Activated CD4-positive, alpha-beta memory T cell treated with anti-CD3 and anti-CD28 coated beads, Interleukin-2, amount 10 ng/mL, durations not matched to agents 7 days and 5 days (primary cell): ENCODE results near the gene RBM25. TPM values are rescaled to one million over a fixed set of nuclear protein-coding genes. Genes with fewer than 3 reads are reported as not detected.
"Not testable (repeated sequence)": the region's sequence is repeated elsewhere in the genome, so short reads cannot be mapped to it uniquely, and the experiment has no call there.

Source experiments
- CTCF ChIA-PET: fragments of 350-600 bp; sonication (Branson Sonifier 250); formaldehyde crosslinking; loops from one replicate; lab custom pipeline; 2021; ENCODE audit warnings: antibody characterized with exemption, inconsistent platforms; lab: Charles Lee
- POLR2A ChIA-PET: fragments of 350-600 bp; sonication (Branson Sonifier 250); formaldehyde crosslinking; loops from one replicate; lab custom pipeline; 2021; ENCODE audit warnings: antibody characterized with exemption; lab: Charles Lee
- DNase-seq: peaks from one replicate; pipeline ENCODE4 v3.0.0-alpha.2; 2020
- H3K27ac Mint-ChIP-seq: one replicate; pipeline ENCODE4 v1.8.0; 2021; ENCODE audit warnings: mild to moderate bottlenecking, mixed read lengths
- H3K27me3 Mint-ChIP-seq: one replicate; pipeline ENCODE4 v1.8.0; 2021; ENCODE audit warnings: mixed read lengths
- H3K36me3 Mint-ChIP-seq: one replicate; pipeline ENCODE4 v1.8.0; 2021; ENCODE audit warnings: low read depth, mixed read lengths
- H3K4me1 Mint-ChIP-seq: one replicate; pipeline ENCODE4 v1.8.0; 2021; ENCODE audit warnings: mixed read lengths
- H3K4me3 Mint-ChIP-seq: one replicate; pipeline ENCODE4 v1.8.0; 2021; ENCODE audit warnings: mild to moderate bottlenecking, mixed read lengths
- H3K9me3 Mint-ChIP-seq: one replicate; pipeline ENCODE4 v1.8.0; 2021; ENCODE audit warnings: mixed read lengths
- total RNA-seq, 2 experiments: library from RNA; stranded (reverse); gene quantifications; one replicate each; pipeline ENCODE4 v1.2.3, GENCODE V29; 2021

The RBM25 gene
- total RNA-seq, 2 experiments from 2014 or later: 86.9 TPM

DNA sequence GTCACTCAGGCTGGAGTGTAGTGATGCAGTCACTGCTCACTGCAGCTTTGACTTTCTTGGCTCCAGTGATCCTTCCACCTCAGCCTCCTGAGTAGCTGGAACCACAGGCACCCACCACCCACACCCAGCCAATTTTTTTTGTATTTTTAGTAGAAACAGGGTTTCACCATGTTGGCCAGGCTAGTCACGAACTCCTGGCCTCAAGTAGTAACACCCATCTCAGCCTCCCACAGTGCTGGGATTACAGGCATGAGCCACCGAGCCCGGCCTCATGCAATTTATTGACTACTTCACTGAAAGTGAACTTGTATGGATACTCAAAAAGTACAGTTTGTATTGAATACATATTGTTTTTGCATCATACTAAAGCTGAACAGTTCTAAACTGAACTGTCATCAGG lies 87.0 kb downstream of the RBM25 start:
- H3K4me1 Mint-ChIP-seq: peaks cover 28% of the 10 kb centered on the region
- H3K27me3 Mint-ChIP-seq: no peaks in the 10 kb centered on the region
- DNase-seq: no peak
- H3K4me3 Mint-ChIP-seq: no peak overlapping the region
- CTCF ChIA-PET: no interaction called here
- H3K27ac Mint-ChIP-seq: no peak overlapping the region
- H3K36me3 Mint-ChIP-seq: peaks cover 38% of the 10 kb centered on the region
- POLR2A ChIA-PET: no interaction called here
- no peaks in the 10 kb centered on the region for H3K9me3 Mint-ChIP-seq

DNA sequence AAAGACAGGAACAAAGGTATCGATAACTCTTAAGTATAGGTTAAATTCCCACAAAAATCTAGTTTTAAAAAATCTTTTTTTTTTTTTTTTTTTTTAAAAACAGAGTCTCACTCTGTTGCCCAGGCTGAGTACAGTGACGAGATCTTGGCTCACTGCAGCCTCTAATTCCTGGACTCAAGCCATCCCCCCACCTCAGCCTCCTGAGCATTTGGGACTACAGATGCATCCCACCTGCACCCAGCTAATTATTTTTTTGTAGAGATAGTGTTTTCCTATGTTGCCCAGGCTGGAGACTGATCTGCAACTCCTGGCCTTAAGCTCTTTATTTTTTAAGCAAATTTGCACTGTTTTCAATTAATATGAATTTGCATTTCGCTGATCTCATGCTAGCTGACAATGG lies 87.8 kb downstream of the RBM25 start:
- no peak for DNase-seq
- Mint-ChIP-seq H3K27ac (no peak overlapping the region), H3K9me3 (no peaks in the 10 kb centered on the region), H3K4me1 (peaks cover 21% of the 10 kb centered on the region), H3K36me3 (peaks cover 30% of the 10 kb centered on the region), H3K27me3 (no peaks in the 10 kb centered on the region), H3K4me3 (no peak overlapping the region)
- ChIA-PET POLR2A (no interaction called here), CTCF (interaction anchor here (0.7 kb wide), 1 partner anchor 326 kb away, joined by 3 read pairs; no protein-coding TSS in a partner anchor)

DNA sequence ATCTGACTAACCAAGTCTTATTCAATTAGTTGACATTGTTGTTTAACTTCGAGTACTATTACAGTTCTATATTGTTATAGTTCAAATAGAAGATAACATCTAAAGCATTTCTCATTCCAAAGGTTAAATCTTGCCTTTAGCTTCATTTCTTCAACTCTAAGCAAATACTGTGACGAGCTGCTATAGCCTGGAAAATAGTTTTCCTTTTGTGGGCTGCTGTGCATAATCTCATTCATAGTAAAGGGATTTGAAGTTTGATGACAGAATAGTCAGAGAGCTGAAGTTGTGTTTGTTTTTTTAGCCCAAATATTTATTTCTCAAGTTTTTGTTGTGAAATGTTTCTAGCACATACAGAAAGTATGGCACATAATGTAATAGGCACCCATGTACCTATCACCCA lies 91.4 kb downstream of the RBM25 start:
- H3K36me3 Mint-ChIP-seq: peaks cover 31% of the 10 kb centered on the region
- no peaks in the 10 kb centered on the region for H3K9me3 Mint-ChIP-seq
- no peak overlapping the region for H3K4me3 Mint-ChIP-seq
- H3K27me3 Mint-ChIP-seq: no peaks in the 10 kb centered on the region
- no peak overlapping the region for H3K27ac Mint-ChIP-seq
- POLR2A ChIA-PET: interaction anchor here (1.0 kb wide), 1 partner anchor 13 kb away, joined by 3 read pairs; the partner anchor contains the start of gene PSEN1
- peaks cover 5% of the 10 kb centered on the region for H3K4me1 Mint-ChIP-seq
- CTCF ChIA-PET: no interaction called here
- DNase-seq: no peak

DNA sequence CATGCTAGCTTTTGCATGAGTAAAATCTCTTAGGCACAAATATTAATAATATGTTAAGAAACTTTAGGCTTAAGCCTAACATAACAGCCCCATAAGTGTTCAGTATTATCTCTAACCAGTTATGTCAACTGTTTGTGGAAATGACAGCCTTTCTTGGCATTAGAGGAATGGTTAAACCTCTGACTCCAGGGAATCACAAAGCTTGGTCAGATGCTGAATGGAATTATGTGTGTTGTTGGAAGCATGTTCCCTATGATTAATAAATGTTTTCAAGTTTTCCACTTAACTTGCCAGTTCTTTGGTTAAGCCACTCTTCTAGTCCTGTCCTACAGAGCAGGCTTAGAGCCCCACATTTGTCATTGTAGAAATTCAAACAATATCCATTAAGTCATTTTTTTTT lies 94.9 kb downstream of the RBM25 start:
- POLR2A ChIA-PET: no interaction called here
- CTCF ChIA-PET: no interaction called here
- H3K27me3 Mint-ChIP-seq: no peaks in the 10 kb centered on the region

DNA sequence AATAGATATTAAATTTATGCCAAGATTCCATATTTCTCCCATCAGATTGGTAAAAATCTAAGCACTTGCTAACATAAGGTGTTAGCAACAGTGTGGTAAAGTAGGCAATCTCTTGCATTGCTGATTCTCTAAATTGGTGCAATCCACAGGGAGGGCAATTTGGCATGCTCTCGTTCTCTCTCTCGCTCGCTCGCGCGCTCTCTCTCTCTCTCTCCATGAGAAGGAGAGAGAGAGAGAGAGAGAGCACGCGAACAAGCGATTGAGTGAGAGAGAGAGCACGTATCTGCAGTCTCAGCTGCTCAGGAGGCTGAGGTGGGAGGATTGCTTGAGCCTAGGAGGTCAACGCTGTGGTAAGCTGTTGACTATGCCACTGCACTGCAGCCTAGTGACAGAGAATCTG lies 103.9 kb downstream of the RBM25 start:
- H3K4me1 Mint-ChIP-seq: peaks cover 2% of the 10 kb centered on the region
- CTCF ChIA-PET: no interaction called here

More for the DNA sequence above, 94.9 kb downstream of the RBM25 start:
- Mint-ChIP-seq H3K27ac (no peak overlapping the region), H3K36me3 (peaks cover 37% of the 10 kb centered on the region), H3K4me3 (no peak overlapping the region), H3K9me3 (no peaks in the 10 kb centered on the region), H3K4me1 (no peaks in the 10 kb centered on the region)
- no peak for DNase-seq

DNA sequence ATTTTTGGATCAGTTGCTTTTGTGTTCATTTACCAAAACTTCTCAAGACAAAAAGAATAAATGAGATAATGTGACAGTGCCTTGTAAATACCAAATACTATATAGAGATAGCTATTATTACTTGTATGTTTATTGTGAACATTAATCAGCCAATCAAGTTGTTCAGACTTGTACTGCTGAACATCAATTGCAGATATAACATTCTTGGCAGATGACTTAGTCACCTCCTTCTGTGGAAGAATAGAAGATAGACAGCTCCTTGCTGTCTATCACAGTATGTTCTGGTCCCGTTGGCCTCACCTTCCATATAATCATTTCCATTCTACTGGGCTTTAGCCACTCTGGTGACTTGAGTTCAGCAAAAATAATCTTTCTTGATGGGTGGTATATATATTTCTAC lies 108.1 kb downstream of the RBM25 start:
- no peak for DNase-seq
- H3K27me3 Mint-ChIP-seq: no peaks in the 10 kb centered on the region
- H3K27ac Mint-ChIP-seq: no peak overlapping the region
- ChIA-PET POLR2A (interaction anchor here (1.0 to 1.6 kb wide), 2 partner anchors 30 to 56 kb away, joined by 4 read pairs; partner anchors contain the start of gene PSEN1), CTCF (no interaction called here)
- H3K36me3 Mint-ChIP-seq: peaks cover 50% of the 10 kb centered on the region
- no peaks in the 10 kb centered on the region for H3K4me1 Mint-ChIP-seq
- H3K9me3 Mint-ChIP-seq: no peaks in the 10 kb centered on the region
- H3K4me3 Mint-ChIP-seq: no peak overlapping the region

More for the DNA sequence above, 103.9 kb downstream of the RBM25 start:
- no peak for DNase-seq
- H3K27me3 Mint-ChIP-seq: no peaks in the 10 kb centered on the region
- H3K4me3 Mint-ChIP-seq: no peak overlapping the region
- POLR2A ChIA-PET: interaction anchor here (0.6 kb wide), 1 partner anchor 15 kb away, joined by 3 read pairs; no protein-coding TSS in a partner anchor
- H3K27ac Mint-ChIP-seq: no peak overlapping the region
- no peaks in the 10 kb centered on the region for H3K9me3 Mint-ChIP-seq
- H3K36me3 Mint-ChIP-seq: peaks cover 58% of the 10 kb centered on the region

DNA sequence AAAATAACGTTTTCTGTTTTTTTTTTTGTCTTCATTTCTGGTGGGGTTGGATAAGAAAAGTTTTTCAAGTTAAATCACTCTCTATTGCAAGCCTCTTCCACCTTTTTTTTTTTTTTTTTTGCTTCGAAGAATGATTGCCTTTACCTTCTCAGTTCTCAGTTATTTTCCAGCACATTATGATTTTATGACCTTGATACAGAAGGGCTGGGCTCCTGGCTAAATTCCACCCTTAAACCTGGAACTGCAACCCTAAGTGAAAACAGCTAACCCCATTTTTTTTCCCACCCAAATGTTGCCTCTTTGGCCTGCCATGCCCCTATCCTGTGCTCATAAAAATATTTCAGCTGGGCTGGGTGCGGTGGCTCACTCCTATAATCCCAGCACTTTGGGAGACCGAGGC lies 109.4 kb downstream of the RBM25 start:
- Mint-ChIP-seq H3K27ac (no peak overlapping the region), H3K9me3 (no peaks in the 10 kb centered on the region), H3K36me3 (peaks cover 49% of the 10 kb centered on the region), H3K4me3 (no peak overlapping the region), H3K27me3 (no peaks in the 10 kb centered on the region), H3K4me1 (no peaks in the 10 kb centered on the region)
- no peak for DNase-seq
- POLR2A ChIA-PET: interaction anchor here (1.6 kb wide), 1 partner anchor 55 kb away, joined by 4 read pairs; no protein-coding TSS in a partner anchor
- CTCF ChIA-PET: interaction anchor here (0.7 to 0.8 kb wide), 2 partner anchors 304 to 453 kb away, joined by 3 to 7 read pairs; no protein-coding TSS in a partner anchor

DNA sequence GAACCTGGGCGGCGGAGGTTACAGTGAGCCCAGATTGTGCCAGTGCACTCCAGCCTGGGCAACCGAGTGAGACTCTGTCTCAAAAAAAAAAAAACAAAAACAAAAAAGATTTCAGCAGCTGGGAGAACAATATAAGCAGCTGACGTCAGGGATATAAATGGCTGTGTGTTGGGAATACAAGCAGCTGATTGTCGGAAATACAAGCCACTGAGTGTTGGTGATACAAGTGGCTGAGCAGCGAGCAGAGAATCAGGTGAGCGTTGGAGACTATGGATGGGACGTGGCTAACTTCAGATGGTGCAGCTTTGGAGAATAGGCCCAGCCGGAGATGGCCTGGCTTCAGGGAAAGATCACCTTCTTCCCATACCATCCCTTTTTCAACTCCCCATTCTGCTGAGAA lies 109.9 kb downstream of the RBM25 start:
- Mint-ChIP-seq H3K27me3 (no peaks in the 10 kb centered on the region), H3K27ac (no peak overlapping the region), H3K36me3 (peaks cover 50% of the 10 kb centered on the region), H3K4me1 (no peaks in the 10 kb centered on the region), H3K4me3 (no peak overlapping the region), H3K9me3 (no peaks in the 10 kb centered on the region)
- ChIA-PET POLR2A (interaction anchor here (1.6 kb wide), 1 partner anchor 54 kb away, joined by 4 read pairs; no protein-coding TSS in a partner anchor), CTCF (interaction anchor here (0.6 to 0.9 kb wide), 3 partner anchors 127 to 403 kb away, joined by 3 to 7 read pairs (median 4); no protein-coding TSS in a partner anchor)
- DNase-seq: no peak

DNA sequence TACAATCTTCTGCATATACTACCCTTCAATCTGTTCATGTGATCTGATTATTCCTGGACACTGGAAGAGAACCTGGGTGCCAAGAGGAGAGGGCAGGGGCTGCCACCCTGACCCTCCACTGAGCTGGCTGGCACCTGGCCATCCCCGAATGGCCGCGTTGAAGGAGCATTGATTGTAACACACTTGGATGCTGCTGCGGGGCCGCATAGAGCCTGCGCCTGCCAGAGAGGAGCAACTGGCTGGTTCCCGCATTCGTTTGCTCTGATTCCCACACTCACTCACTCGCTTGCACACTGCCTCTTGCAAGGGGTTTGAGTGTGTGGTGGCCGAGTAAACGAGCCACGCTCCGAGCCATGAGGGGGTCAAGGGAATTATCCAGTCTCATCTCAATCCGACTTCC lies 110.4 kb downstream of the RBM25 start:
- Mint-ChIP-seq H3K36me3 (peaks cover 49% of the 10 kb centered on the region), H3K9me3 (no peaks in the 10 kb centered on the region), H3K27ac (no peak overlapping the region), H3K27me3 (no peaks in the 10 kb centered on the region), H3K4me3 (no peak overlapping the region), H3K4me1 (no peaks in the 10 kb centered on the region)
- CTCF ChIA-PET: interaction anchor here (0.6 to 1.2 kb wide), 4 partner anchors 127 to 402 kb away, joined by 3 to 4 read pairs (median 4); no protein-coding TSS in a partner anchor
- no peak for DNase-seq
- POLR2A ChIA-PET: no interaction called here

DNA sequence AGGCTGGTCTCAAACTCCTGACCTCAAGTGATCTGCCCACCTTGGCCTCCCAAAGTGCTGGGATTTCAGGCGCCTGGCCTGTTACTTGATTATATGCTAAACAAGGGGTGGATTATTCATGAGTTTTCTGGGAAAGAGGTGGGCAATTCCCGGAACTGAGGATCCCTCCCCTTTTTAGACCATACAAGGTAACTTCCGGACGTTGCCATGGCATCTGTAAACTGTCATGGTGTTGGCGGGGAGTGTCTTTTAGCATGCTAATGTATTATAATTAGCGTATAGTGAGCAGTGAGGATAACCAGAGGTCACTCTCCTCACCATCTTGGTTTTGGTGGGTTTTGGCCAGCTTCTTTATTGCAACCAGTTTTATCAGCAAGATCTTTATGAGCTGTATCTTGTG lies 111.5 kb downstream of the RBM25 start:
- H3K27ac Mint-ChIP-seq, H3K9me3 Mint-ChIP-seq, POLR2A ChIA-PET: not testable (repeated sequence)

DNA sequence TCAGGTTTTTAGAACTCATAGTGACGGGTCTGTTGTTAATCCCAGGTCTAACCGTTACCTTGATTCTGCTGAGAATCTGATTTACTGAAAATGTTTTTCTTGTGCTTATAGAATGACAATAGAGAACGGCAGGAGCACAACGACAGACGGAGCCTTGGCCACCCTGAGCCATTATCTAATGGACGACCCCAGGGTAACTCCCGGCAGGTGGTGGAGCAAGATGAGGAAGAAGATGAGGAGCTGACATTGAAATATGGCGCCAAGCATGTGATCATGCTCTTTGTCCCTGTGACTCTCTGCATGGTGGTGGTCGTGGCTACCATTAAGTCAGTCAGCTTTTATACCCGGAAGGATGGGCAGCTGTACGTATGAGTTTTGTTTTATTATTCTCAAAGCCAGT lies 112.4 kb downstream of the RBM25 start:
- H3K4me1 Mint-ChIP-seq: no peaks in the 10 kb centered on the region
- H3K4me3 Mint-ChIP-seq: no peak overlapping the region
- ChIA-PET POLR2A (no interaction called here), CTCF (no interaction called here)
- DNase-seq: no peak
- H3K9me3 Mint-ChIP-seq: no peaks in the 10 kb centered on the region
- H3K27me3 Mint-ChIP-seq: no peaks in the 10 kb centered on the region
- peaks cover 49% of the 10 kb centered on the region for H3K36me3 Mint-ChIP-seq
- H3K27ac Mint-ChIP-seq: no peak overlapping the region

More for the DNA sequence above, 111.5 kb downstream of the RBM25 start:
- not testable (repeated sequence) for H3K4me3 Mint-ChIP-seq, H3K4me1 Mint-ChIP-seq, H3K27me3 Mint-ChIP-seq, DNase-seq
- peaks cover 47% of the 10 kb centered on the region for H3K36me3 Mint-ChIP-seq
- CTCF ChIA-PET: interaction anchor here (1.2 kb wide), 1 partner anchor 302 kb away, joined by 4 read pairs; no protein-coding TSS in a partner anchor

DNA sequence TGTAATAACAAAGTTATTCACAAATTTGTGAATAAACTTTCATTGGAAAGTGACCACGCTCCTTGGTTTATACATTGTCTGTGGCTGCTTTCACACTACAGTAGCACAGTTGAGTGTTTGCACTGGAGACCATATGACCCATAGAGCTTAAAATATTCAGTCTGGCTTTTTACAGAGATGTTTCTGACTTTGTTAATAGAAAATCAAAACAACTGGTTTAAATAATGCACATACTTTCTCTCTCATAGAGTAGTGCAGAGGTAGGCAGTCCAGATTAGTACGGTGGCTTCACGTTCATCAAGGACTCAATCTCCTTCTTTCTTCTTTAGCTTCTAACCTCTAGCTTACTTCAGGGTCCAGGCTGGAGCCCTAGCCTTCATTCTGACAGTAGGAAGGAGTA lies 114.2 kb downstream of the RBM25 start:
- CTCF ChIA-PET: interaction anchor here (0.6 to 1.8 kb wide), 8 partner anchors 20 to 305 kb away, joined by 3 to 21 read pairs (median 5); partner anchors contain the start of gene PSEN1
- Mint-ChIP-seq H3K27me3 (no peaks in the 10 kb centered on the region), H3K4me3 (no peak overlapping the region), H3K9me3 (no peaks in the 10 kb centered on the region), H3K36me3 (peaks cover 66% of the 10 kb centered on the region), H3K4me1 (no peaks in the 10 kb centered on the region), H3K27ac (no peak overlapping the region)
- POLR2A ChIA-PET: no interaction called here
- no peak for DNase-seq

DNA sequence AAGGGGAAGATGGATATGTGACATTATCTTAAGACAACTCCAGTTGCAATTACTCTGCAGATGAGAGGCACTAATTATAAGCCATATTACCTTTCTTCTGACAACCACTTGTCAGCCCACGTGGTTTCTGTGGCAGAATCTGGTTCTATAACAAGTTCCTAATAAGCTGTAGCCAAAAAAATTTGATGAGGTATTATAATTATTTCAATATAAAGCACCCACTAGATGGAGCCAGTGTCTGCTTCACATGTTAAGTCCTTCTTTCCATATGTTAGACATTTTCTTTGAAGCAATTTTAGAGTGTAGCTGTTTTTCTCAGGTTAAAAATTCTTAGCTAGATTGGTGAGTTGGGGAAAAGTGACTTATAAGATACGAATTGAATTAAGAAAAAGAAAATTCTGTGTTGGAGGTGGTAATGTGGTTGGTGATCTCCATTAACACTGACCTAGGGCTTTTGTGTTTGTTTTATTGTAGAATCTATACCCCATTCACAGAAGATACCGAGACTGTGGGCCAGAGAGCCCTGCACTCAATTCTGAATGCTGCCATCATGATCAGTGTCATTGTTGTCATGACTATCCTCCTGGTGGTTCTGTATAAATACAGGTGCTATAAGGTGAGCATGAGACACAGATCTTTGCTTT lies 114.9 kb downstream of the RBM25 start:
- Mint-ChIP-seq H3K4me3 (no peak overlapping the region), H3K36me3 (peaks cover 70% of the 10 kb centered on the region), H3K27ac (no peak overlapping the region), H3K9me3 (no peaks in the 10 kb centered on the region), H3K4me1 (no peaks in the 10 kb centered on the region), H3K27me3 (no peaks in the 10 kb centered on the region)
- DNase-seq: no peak
- ChIA-PET CTCF (interaction anchor here (0.9 to 1.8 kb wide), 8 partner anchors 19 to 305 kb away, joined by 3 to 21 read pairs (median 5); partner anchors contain the start of gene PSEN1), POLR2A (no interaction called here)
